GM10266 (cell line): ENCODE measurements around the gene ATP5MC3.

Experiments
- DNase-seq: peaks from one replicate; pipeline ENCODE4 v3.0.0; 2012; ENCODE audit errors: extremely low spot score
- TF ChIP-seq, protein P1 (sequence below): IDR thresholded peaks from 2 replicates; pipeline ENCODE4 v1.5.1; 2012; ENCODE audit warnings: mild to moderate bottlenecking, low read depth; ENCODE audit not compliant: control insufficient read depth, insufficient read depth; ENCODE audit errors: missing control alignments

The ATP5MC3 gene

GRCh38 chr2:175136334-175137215 is 44.9 kb downstream of the ATP5MC3 start:
- TF ChIP-seq, protein P1, sequence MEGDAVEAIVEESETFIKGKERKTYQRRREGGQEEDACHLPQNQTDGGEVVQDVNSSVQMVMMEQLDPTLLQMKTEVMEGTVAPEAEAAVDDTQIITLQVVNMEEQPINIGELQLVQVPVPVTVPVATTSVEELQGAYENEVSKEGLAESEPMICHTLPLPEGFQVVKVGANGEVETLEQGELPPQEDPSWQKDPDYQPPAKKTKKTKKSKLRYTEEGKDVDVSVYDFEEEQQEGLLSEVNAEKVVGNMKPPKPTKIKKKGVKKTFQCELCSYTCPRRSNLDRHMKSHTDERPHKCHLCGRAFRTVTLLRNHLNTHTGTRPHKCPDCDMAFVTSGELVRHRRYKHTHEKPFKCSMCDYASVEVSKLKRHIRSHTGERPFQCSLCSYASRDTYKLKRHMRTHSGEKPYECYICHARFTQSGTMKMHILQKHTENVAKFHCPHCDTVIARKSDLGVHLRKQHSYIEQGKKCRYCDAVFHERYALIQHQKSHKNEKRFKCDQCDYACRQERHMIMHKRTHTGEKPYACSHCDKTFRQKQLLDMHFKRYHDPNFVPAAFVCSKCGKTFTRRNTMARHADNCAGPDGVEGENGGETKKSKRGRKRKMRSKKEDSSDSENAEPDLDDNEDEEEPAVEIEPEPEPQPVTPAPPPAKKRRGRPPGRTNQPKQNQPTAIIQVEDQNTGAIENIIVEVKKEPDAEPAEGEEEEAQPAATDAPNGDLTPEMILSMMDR, result no peak
- peak; percentile 10 for DNase-seq

DNA sequence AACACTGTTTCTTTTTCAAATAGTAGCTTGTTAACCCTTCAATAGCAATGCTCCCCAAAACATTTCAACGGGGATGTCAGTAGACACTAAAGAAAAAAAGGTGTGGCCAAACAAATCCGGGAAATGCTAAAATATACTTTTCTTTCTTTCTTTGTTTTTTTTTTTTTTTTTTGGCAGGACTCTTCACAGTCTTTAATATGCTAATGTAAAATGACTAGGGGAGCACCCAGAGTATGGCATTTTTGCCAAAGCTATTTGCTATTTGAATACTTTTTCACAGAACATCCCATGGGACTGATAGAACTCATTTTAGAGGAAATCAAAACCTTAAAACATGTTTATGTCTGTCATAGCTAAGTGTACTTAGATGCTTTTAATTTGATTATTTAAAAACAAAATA is 45.6 kb downstream of the ATP5MC3 start:
- no peak for DNase-seq
- TF ChIP-seq, protein P1, result no peak

DNA sequence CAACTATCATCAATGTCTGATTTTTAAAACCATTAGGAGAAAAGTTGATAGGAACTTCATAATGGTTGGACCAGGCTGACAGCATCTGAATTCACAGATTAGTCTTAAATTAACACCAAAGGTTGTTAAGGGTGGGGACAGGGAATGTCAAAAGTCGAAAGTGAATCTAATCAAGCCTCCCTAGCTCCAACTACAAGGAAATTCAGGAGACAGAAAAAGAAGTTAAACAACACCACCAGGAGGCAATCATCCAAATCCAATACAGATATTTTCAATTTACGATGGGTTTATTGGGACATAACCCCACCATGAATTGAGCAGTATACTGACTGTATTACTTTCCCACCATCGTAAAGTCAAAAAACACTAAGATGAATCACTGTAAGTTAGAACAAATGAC is 46.3 kb downstream of the ATP5MC3 start:
- TF ChIP-seq, protein P1, result no peak
- DNase-seq, result no peak

GRCh38 chr2:175131252-175131651 is 50.3 kb downstream of the ATP5MC3 start:
- no peak for DNase-seq
- TF ChIP-seq, protein P1, result no peak

DNA sequence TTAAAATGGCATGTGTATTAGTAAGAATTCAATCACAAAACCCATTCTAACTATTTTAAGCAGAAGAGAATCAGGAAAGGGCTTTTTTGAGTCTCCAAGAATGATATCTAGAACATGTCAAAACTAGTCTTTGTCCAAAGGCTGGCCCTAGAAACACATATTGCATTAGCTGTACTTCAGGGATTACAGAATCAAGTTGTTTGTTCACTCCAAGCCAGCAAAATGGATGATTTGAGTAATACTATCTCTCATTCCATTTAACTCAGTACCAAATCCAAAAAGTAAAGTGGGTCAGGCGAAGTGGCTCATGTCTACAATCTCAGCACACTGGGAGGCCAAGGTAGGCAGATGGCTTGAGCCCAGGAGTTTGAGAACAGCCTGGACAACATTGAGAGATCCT is 54.8 kb downstream of the ATP5MC3 start:
- DNase-seq, result no peak
- TF ChIP-seq, protein P1, result no peak
